Activated CD8-positive, alpha-beta memory T cell treated with anti-CD3 and anti-CD28 coated beads, Interleukin-2, amount 10 ng/mL, durations not matched to agents 7 days and 5 days (primary cell): Measurements from ENCODE around the gene RPL21. TPM values are rescaled to one million over a fixed set of nuclear protein-coding genes. Genes with fewer than 3 reads are reported as not detected.

Experiments used
- ATAC-seq: fragments of 150-1000 bp; cut with Tn5 transposase; one replicate; pipeline ENCODE4 v1.10.0; 2021; ENCODE audit warnings: moderate library complexity
- CTCF ChIA-PET: fragments of 350-600 bp; sonication (Branson Sonifier 250); formaldehyde crosslinking; loops from one replicate; lab custom pipeline; 2021; ENCODE audit warnings: antibody characterized with exemption; lab: Charles Lee
- DNase-seq: peaks from one replicate; pipeline ENCODE4 v3.0.0-alpha.2; 2020
- H3K27ac Mint-ChIP-seq: one replicate; pipeline ENCODE4 v1.8.0; 2021; ENCODE audit warnings: mild to moderate bottlenecking, mixed read lengths
- H3K27me3 Mint-ChIP-seq: one replicate; pipeline ENCODE4 v1.8.0; 2021; ENCODE audit warnings: mixed read lengths
- H3K36me3 Mint-ChIP-seq: one replicate; pipeline ENCODE4 v1.8.0; 2021; ENCODE audit warnings: mild to moderate bottlenecking, mixed read lengths
- H3K4me1 Mint-ChIP-seq: one replicate; pipeline ENCODE4 v1.8.0; 2021; ENCODE audit warnings: mixed read lengths
- H3K4me3 Mint-ChIP-seq: one replicate; pipeline ENCODE4 v1.8.0; 2021; ENCODE audit warnings: mild to moderate bottlenecking, moderate library complexity, mixed read lengths
- H3K9me3 Mint-ChIP-seq: one replicate; pipeline ENCODE4 v1.8.0; 2022; ENCODE audit warnings: low read depth, mixed read lengths
- total RNA-seq, 2 experiments: library from RNA; stranded (reverse); gene quantifications; one replicate each; pipeline ENCODE4 v1.2.3, GENCODE V29; 2021

The RPL21 gene
- total RNA-seq, 2 experiments from 2014 or later = 806 to 916 TPM

GRCh38 chr13:27228131-27228530, 23.2 kb upstream of the RPL21 start:
- H3K36me3 Mint-ChIP-seq = peaks cover 12% of the 10 kb centered on the region
- CTCF ChIA-PET = no interaction called here
- H3K27ac Mint-ChIP-seq = no peak overlapping the region
- H3K4me3 Mint-ChIP-seq = no peak overlapping the region
- H3K27me3 Mint-ChIP-seq = peaks cover 29% of the 10 kb centered on the region
- DNase-seq (no peak), ATAC-seq (no peak)
- peaks cover 3% of the 10 kb centered on the region for H3K4me1 Mint-ChIP-seq
- H3K9me3 Mint-ChIP-seq = peaks cover 3% of the 10 kb centered on the region

- no peak for DNase-seq
- peaks cover 3% of the 10 kb centered on the region for H3K4me1 Mint-ChIP-seq
- no peak for ATAC-seq
- peaks cover 26% of the 10 kb centered on the region for H3K27me3 Mint-ChIP-seq
- CTCF ChIA-PET = no interaction called here
- H3K4me3 Mint-ChIP-seq = no peak overlapping the region
- peaks cover 3% of the 10 kb centered on the region for H3K9me3 Mint-ChIP-seq
- H3K36me3 Mint-ChIP-seq = peaks cover 19% of the 10 kb centered on the region
- H3K27ac Mint-ChIP-seq = no peak overlapping the region
Observed at GRCh38 chr13:27229642-27230041, 21.7 kb upstream of the RPL21 start.

- H3K27ac Mint-ChIP-seq = no peak overlapping the region
- no peak for ATAC-seq
- CTCF ChIA-PET = no interaction called here
Observed at GRCh38 chr13:27233964-27234363, 17.4 kb upstream of the RPL21 start.

GRCh38 chr13:27236478-27236877, 14.9 kb upstream of the RPL21 start:
- Mint-ChIP-seq H3K4me3 (no peak overlapping the region), H3K9me3 (peaks cover 3% of the 10 kb centered on the region), H3K27me3 (no peaks in the 10 kb centered on the region), H3K27ac (no peak overlapping the region), H3K36me3 (peaks cover 19% of the 10 kb centered on the region), H3K4me1 (no peaks in the 10 kb centered on the region)
- DNase-seq (no peak), ATAC-seq (no peak)
- CTCF ChIA-PET = interaction anchor here (0.7 kb wide), 1 partner anchor 538 kb away, joined by 3 read pairs; no protein-coding TSS in a partner anchor

More at GRCh38 chr13:27233964-27234363, 17.4 kb upstream of the RPL21 start:
- DNase-seq = no peak
- Mint-ChIP-seq H3K36me3 (peaks cover 19% of the 10 kb centered on the region), H3K4me3 (no peak overlapping the region), H3K27me3 (peaks cover 4% of the 10 kb centered on the region), H3K4me1 (no peaks in the 10 kb centered on the region), H3K9me3 (peaks cover 3% of the 10 kb centered on the region)

- H3K4me3 Mint-ChIP-seq = no peak overlapping the region
- ATAC-seq (no peak), DNase-seq (no peak)
- H3K27ac Mint-ChIP-seq = no peak overlapping the region
- peaks cover 3% of the 10 kb centered on the region for H3K36me3 Mint-ChIP-seq
- no peaks in the 10 kb centered on the region for H3K27me3 Mint-ChIP-seq
- CTCF ChIA-PET = no interaction called here
- H3K4me1 Mint-ChIP-seq = peaks cover 3% of the 10 kb centered on the region
- H3K9me3 Mint-ChIP-seq = no peaks in the 10 kb centered on the region
Observed at GRCh38 chr13:27242702-27243101, 8.7 kb upstream of the RPL21 start.

GRCh38 chr13:27245610-27246009, 5.7 kb upstream of the RPL21 start:
- H3K4me3 Mint-ChIP-seq = no peak overlapping the region
- ATAC-seq = no peak
- H3K4me1 Mint-ChIP-seq = peaks cover 13% of the 10 kb centered on the region

GRCh38 chr13:27250833-27251165, 559 bp upstream of the RPL21 start:
- Mint-ChIP-seq H3K27me3 (no peaks in the 10 kb centered on the region), H3K27ac (peak overlapping the region; percentile 92), H3K4me3 (peak overlapping the region; percentile 96), H3K4me1 (peaks cover 42% of the 10 kb centered on the region), H3K36me3 (peaks cover 39% of the 10 kb centered on the region), H3K9me3 (no peaks in the 10 kb centered on the region)
- ATAC-seq (peak; percentile 1), DNase-seq (no peak)
- CTCF ChIA-PET = interaction anchor here (0.8 kb wide), 1 partner anchor 265 kb away, joined by 4 read pairs; no protein-coding TSS in a partner anchor

More at GRCh38 chr13:27245610-27246009, 5.7 kb upstream of the RPL21 start:
- Mint-ChIP-seq H3K36me3 (peaks cover 3% of the 10 kb centered on the region), H3K27ac (no peak overlapping the region), H3K9me3 (no peaks in the 10 kb centered on the region), H3K27me3 (no peaks in the 10 kb centered on the region)
- no peak for DNase-seq
- CTCF ChIA-PET = no interaction called here

- Mint-ChIP-seq H3K27ac (peak overlapping the region; percentile 92), H3K9me3 (no peaks in the 10 kb centered on the region), H3K4me3 (peak overlapping the region; percentile 96), H3K27me3 (no peaks in the 10 kb centered on the region), H3K36me3 (peaks cover 52% of the 10 kb centered on the region), H3K4me1 (peaks cover 45% of the 10 kb centered on the region)
- DNase-seq (no peak), ATAC-seq (no peak)
- CTCF ChIA-PET = interaction anchor here (0.9 to 1.4 kb wide), 2 partner anchors 110 to 267 kb away, joined by 3 to 8 read pairs; no protein-coding TSS in a partner anchor
Observed at GRCh38 chr13:27252467-27252866, 1.1 kb downstream of the RPL21 start.

GRCh38 chr13:27257233-27257568, 5.8 kb downstream of the RPL21 start:
- H3K36me3 Mint-ChIP-seq = peaks cover 73% of the 10 kb centered on the region
- no peaks in the 10 kb centered on the region for H3K9me3 Mint-ChIP-seq
- no peak overlapping the region for H3K4me3 Mint-ChIP-seq
- no peak for DNase-seq
- ATAC-seq = no peak
- no peaks in the 10 kb centered on the region for H3K27me3 Mint-ChIP-seq
- H3K4me1 Mint-ChIP-seq = peaks cover 76% of the 10 kb centered on the region
- H3K27ac Mint-ChIP-seq = no peak overlapping the region
- CTCF ChIA-PET = interaction anchor here (1.6 to 1.7 kb wide), 2 partner anchors 13 to 272 kb away, joined by 5 to 6 read pairs; partner anchors contain the start of gene RASL11A

- ATAC-seq (no peak), DNase-seq (no peak)
- Mint-ChIP-seq H3K4me3 (no peak overlapping the region), H3K36me3 (peaks cover 70% of the 10 kb centered on the region), H3K4me1 (peaks cover 81% of the 10 kb centered on the region), H3K27me3 (no peaks in the 10 kb centered on the region), H3K9me3 (no peaks in the 10 kb centered on the region), H3K27ac (no peak overlapping the region)
- CTCF ChIA-PET = interaction anchor here (1.6 to 1.7 kb wide), 2 partner anchors 13 to 273 kb away, joined by 5 to 6 read pairs; partner anchors contain the start of gene RASL11A
Observed at GRCh38 chr13:27257648-27258253, 6.4 kb downstream of the RPL21 start.

- CTCF ChIA-PET = interaction anchor here (1.7 kb wide), 1 partner anchor 12 kb away, joined by 7 read pairs; the partner anchor contains the start of gene RASL11A
- H3K9me3 Mint-ChIP-seq = no peaks in the 10 kb centered on the region
- no peak for ATAC-seq
- peak overlapping the region; percentile 29 for H3K27ac Mint-ChIP-seq
- H3K36me3 Mint-ChIP-seq = peaks cover 60% of the 10 kb centered on the region
- no peak for DNase-seq
- no peaks in the 10 kb centered on the region for H3K27me3 Mint-ChIP-seq
- H3K4me3 Mint-ChIP-seq = no peak overlapping the region
- H3K4me1 Mint-ChIP-seq = peaks cover 71% of the 10 kb centered on the region
Observed at GRCh38 chr13:27258637-27259386, 7.5 kb downstream of the RPL21 start.

- Mint-ChIP-seq H3K27me3 (no peaks in the 10 kb centered on the region), H3K27ac (peak overlapping the region; percentile 35), H3K36me3 (peaks cover 50% of the 10 kb centered on the region), H3K4me3 (no peak overlapping the region), H3K9me3 (no peaks in the 10 kb centered on the region), H3K4me1 (peaks cover 62% of the 10 kb centered on the region)
- ATAC-seq (no peak), DNase-seq (no peak)
- CTCF ChIA-PET = interaction anchor here (1.7 kb wide), 1 partner anchor 11 kb away, joined by 7 read pairs; the partner anchor contains the start of gene RASL11A
Observed at GRCh38 chr13:27259831-27260230, 8.5 kb downstream of the RPL21 start.

GRCh38 chr13:27261396-27261795, 10.0 kb downstream of the RPL21 start:
- Mint-ChIP-seq H3K27ac (peak overlapping the region; percentile 9), H3K27me3 (no peaks in the 10 kb centered on the region), H3K36me3 (peaks cover 39% of the 10 kb centered on the region), H3K4me3 (no peak overlapping the region), H3K4me1 (peaks cover 54% of the 10 kb centered on the region), H3K9me3 (no peaks in the 10 kb centered on the region)
- DNase-seq (no peak), ATAC-seq (no peak)
- CTCF ChIA-PET = interaction anchor here (2.2 kb wide), 1 partner anchor 9 kb away, joined by 8 read pairs; the partner anchor contains the start of gene RASL11A
